NK-92 treated with Interleukin-12 subunit alpha and Interleukin-12 subunit beta, amount 100 ng/mL, for 24 hours (cell line): ENCODE measurements around the gene ACSM5.
"Not testable (repeated sequence)": the region's sequence is repeated elsewhere in the genome, so short reads cannot be mapped to it uniquely, and the experiment has no call there.

Source experiments
- DNase-seq: peaks from one replicate; lab custom pipeline; 2025; lab: John Stamatoyannopoulos, UW

ACSM5 gene

GRCh38 chr16:20453633-20454032 is 44.3 kb downstream of the ACSM5 start:
- not testable (repeated sequence) for DNase-seq

- DNase-seq, result not testable (repeated sequence)
Measured at GRCh38 chr16:20459227-20459626, 49.9 kb downstream of the ACSM5 start.

- DNase-seq, result not testable (repeated sequence)
Measured at GRCh38 chr16:20460313-20460712, 51.0 kb downstream of the ACSM5 start.

GRCh38 chr16:20468954-20469353 is 59.6 kb downstream of the ACSM5 start:
- not testable (repeated sequence) for DNase-seq

DNA sequence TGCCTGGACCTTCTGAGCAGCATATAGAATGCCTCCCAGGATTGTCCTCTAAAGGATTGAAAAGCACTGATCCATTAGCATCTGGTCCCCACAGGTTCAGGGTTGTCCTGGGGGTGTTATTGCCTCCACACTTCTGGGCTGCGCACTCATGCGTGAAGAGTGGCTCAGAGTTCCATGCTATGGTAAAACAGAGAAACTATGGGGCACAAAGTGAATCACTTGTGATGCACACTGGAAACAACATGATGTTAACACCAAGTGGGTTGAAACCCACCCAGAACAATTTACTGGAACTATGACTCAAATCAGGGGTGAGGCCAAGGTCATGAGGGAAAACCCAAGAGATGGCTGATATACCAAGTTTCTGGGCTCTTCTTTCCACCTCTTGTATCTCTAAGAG is 60.6 kb downstream of the ACSM5 start:
- DNase-seq, result not testable (repeated sequence)

GRCh38 chr16:20470732-20471131 is 61.4 kb downstream of the ACSM5 start:
- DNase-seq, result not testable (repeated sequence)

- not testable (repeated sequence) for DNase-seq
Measured at GRCh38 chr16:20477188-20477744, 67.9 kb downstream of the ACSM5 start.

DNA sequence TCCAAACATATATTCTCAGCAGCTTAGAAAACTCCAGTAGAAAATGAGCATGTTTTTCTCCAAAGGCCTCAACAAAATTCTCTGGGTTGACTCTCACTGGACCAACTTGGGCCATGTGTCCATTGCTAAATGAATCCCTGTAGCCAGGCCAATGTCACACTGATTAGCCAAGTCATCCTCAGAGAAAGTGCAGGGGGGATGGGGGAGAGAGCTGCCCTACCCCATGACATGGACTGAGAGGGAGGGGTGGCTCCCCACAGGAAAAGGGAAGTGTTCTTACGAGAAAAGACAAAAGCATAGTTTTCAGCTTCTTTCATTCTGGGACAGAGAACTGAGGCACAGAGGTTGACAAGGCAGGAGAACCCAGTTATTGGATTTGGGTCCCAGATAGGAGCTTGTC is 74.7 kb downstream of the ACSM5 start:
- DNase-seq, result not testable (repeated sequence)

- no peak for DNase-seq
Measured at GRCh38 chr16:20484726-20485125, 75.4 kb downstream of the ACSM5 start.

DNA sequence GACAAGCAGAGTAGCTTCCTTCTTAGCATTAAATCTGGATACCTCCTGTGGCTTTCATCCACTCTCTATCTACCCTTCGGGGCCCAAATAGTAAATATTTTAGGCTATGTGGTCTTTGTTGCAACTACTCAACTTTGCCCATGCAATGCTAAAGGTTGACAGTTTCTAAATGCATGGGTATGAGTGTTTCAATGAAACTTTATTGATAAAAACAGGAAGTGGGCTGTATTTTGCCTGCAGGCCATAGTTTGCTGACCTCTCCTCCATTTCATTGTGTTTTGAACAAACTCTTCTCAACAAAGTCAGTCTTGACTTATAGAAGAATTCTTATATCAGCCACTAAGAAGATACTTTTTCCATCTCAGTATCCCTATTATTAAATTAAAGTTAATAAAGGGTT is 76.1 kb downstream of the ACSM5 start:
- no peak for DNase-seq
